GM21390 (cell line): Measurements from ENCODE around the gene PPP4R1.

Experiments used
- ATAC-seq: cut with Tn5 transposase; IDR thresholded peaks from one replicate; pipeline ENCODE4 v1.9.1; 2021; ENCODE audit not compliant: unreplicated experiment

The PPP4R1 gene

DNA sequence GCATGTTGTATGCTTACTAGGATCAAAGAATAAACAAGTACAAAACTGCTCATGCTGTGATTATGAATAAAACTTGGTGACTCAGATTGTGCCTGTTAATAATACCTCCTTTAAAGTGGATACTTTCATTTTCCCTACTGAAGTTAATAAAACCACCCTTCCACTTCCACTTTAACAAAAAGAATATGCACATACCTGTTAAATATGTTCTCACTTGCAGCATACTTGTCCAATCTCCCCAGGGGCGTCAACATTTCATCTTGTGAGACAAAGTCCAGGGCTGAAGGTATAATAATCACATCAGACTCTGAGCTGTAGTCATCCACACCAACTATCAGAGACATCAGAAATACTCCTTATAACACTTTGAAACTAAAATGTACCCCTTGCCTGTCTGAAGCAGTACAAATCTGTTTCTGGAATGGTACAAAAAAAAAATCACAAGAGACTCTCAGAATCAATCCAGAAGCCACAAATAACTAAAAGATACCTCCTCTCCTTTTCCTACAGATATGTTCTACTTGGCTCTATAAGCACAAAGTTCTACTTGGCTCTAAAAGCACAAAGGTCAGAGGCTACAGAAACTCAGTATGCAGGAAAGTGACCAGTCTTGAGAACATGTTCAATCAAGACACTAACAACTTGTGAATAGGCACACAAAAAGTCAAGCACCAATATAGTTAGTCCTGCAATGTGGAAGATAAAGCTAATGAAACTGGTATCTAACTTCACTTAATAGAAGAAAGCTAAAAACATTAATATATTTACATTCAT is 19.3 kb downstream of the PPP4R1 start:
- ATAC-seq: peak; percentile 63

DNA sequence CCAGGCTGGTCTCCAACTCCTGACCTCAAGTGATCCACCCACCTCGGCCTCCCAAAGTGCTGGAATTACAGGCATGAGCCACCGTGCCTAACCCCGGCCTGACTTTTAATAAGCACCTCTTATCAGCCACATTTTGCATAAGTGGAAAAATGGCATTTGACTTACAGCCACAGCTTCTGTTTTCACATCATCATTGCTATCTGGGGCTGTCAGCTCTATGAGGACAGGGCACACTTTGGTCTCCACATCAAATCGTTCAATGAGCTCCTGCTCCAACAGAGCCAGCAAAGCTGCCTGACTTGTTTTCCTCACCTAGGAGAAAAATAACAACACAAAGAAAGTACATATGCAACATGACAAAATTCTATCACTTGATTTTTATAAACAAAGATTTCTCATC is 26.4 kb downstream of the PPP4R1 start:
- ATAC-seq: no peak

DNA sequence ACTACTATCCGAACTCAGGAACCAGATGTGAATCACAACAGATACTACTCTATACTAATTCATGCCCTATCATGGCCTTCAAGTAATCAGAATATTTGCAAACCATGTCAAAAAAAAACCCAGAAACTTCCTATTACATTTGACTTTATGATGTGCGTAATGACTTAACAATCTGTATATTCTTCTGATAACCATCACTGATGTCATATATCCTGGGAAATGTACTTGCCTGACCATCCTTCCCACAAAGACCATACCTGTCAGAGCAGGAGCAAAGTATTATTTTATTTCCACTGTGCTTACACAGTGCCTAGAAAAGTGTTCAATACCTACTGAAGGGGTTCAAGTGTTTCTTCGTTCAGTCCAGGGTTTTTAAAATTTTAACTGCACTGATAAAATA is 27.5 kb downstream of the PPP4R1 start:
- no peak for ATAC-seq

DNA sequence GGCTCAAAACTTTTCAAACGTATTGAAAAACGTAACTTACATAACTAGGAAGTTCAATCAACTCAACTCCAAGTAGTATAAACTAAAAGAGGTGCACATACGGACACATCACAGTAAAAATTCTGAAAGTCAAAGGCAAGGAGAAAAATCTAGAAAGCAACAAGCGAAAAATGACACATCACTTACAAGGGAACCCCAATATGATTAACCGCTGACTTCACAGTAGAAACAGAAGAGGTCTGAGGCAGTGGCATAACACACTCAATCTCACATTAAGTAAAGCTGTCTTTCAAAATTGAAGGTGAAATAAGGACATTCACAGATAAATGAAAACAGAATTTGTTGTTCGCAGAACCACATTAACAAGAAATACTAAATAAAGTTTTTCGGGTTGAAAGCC is 32.7 kb downstream of the PPP4R1 start:
- no peak for ATAC-seq

DNA sequence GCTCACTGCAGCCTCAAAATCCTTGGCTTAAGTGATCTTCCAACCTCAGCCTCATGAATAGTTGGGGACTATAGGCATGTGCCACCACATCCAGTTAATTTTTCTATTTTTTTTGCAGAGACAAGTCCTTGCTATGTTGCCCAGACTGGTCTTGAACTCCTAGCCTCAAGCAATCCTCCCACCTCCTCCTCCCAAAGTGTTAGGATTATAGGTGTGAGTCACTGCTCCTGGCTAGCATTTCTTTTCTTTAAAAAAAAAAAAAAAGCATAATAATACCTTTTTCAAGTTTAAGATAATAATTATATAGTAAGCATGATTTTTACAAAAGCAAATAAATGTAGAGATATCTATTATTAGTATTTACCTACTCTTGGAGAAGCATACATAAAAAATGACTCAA is 36.1 kb downstream of the PPP4R1 start:
- no peak for ATAC-seq

DNA sequence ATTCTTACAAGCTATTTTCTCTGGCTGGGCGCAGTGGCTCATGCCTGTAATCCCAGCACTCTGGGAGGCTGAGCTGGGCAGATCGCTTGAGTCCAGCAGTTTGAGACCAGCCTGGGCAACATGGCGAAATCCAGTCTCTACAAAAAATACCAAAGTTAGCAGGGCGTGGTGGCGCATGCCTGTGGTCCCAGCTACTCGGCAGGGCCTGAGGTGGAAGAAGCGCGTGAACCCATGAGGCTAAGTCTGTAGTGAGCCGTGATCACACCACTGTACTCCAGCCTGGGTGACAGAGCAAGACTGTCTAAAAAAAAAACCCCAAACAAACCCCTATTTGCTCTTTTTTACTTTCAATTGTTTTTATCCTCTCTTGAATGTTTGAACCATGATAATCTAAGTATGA is 37.0 kb downstream of the PPP4R1 start:
- no peak for ATAC-seq

DNA sequence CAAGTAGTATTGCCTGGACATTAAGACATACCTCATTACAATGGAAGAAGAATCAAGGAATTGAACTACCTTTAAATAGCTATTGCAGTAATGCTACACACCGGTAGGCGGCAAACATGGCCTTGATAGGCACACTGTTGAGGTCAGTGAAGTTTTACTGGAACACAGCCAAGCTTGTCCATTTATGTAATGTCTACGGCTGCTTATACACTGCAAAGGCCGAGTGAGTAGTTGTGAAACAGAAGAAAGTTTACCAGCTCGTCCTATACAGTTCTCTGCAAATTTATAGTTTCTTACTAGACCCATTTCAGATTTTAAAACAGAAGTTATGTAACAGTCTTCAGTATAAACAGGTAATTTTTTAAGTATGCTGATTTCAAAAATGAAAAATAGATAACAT is 38.8 kb downstream of the PPP4R1 start:
- no peak for ATAC-seq

DNA sequence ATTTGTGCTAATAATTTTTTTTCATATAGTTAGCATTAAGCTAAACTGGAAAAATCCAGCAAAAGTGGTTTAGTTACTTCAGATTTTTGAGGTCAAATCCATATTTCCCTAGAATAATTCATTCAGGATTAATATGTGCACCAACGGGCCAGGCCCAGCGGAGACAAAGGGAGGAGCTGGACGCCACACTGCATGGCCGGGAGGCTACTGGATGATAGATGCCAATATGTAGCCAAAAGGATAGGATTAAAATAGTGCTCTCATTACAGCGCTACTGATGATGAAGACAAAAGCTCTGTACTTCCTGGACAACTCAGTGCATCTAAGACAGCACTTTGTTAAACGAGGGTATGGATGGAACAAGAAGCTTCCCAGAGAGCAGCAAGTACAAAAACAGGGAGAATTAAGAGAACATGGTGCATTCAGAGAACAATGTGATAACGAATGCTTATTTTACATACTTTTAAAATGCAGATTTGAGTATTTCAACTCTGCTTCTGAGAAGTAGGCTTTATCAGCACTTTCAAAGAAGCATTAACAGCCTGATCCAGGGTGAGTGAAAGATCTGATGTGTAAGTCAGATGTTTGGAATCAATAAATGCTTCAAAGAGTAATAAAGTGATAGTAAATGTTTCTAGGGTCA is 39.8 kb downstream of the PPP4R1 start:
- ATAC-seq: no peak

DNA sequence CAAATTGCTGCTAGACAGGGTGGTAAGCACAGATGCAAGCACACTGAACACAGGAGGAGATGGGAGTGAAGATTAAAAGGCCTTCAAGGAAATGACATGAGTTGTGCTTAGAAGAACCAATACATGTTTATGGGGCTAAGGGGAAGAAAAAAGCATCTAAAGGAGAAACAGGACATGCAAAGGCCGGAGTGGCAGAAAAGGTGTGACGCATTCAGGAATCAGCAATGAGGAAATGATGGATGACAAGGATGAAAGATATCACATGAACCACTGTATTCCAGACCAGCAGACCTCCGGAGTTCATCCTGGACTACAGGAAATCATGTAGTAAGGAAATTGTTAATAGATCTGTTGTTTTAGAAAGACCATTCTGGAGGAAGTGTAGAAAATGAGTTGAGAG is 42.8 kb downstream of the PPP4R1 start:
- ATAC-seq: no peak

DNA sequence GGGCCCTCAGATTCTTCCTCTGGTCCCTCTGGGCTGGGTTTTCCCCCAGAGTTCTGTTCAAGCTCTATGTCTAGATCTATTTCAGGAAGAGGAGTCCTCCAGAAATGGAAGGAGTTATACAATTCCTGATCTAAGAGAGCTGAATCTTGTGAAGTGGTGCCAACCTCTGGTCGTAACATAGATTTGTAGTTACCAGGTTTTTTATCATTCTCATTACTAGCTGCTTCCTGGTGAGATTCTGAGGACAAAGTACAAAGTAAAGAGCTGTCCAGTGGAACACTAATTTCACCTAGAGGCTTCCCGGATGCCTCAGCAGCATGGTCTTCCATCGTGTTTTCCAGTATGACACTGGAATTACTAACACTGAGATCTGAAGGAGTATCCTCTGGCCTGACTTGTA is 44.1 kb downstream of the PPP4R1 start:
- no peak for ATAC-seq

DNA sequence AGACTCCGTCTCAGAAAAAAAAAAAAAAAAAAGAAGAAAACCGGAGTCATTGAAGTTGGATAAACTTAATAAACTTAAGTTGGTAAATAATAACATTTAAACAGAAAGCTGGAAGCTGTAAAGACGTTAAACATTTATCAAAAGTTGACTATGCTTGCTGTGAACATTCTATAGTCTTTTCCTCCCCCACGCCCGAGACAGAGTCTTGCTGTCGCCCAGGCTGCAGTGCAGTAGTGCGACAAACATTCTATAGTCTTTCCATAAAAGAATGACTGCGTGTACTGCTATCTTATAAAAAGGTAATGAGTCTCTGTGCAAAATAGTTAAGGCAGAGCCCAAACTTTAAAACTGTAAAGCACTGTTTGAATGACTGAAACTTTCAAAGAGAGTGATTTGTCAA is 45.2 kb downstream of the PPP4R1 start:
- no peak for ATAC-seq

DNA sequence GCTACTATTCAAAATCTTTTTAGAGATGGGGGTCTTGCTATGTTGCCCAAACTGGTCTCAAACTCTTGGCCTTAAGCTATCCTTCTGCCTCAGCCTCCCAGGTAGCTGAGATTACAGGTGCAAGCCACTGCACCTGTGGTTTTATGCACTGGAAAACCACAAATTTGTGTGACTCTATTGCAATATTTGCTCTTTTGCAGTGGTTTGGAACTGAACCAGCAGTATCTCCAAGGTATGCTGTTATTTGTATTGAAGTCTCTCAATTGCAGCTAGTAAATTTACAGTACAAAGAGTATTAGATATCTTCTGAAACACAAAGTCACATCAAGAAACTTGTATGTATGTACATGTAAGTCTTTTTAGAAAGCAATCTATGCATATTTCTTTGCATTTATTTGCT is 46.2 kb downstream of the PPP4R1 start:
- no peak for ATAC-seq

DNA sequence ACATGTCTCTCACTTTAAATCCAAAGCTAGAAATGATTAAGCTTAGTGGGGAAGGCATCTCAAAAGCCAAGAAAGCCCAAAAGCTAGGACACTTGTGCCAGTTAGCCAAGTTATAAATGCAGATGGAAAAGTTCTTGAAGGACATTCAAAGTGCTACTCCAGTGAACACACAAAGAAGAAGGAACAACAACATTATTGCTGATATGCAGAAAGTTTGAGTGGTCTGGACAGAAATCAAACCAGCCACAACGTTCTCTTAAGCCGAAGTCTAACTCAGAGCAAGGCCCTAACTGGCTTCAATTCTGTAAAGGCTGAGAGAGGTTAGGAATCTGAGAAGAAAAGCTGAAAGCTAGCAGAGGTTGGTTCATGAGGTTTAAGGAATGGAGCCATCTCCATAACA is 49.0 kb downstream of the PPP4R1 start:
- no peak for ATAC-seq

DNA sequence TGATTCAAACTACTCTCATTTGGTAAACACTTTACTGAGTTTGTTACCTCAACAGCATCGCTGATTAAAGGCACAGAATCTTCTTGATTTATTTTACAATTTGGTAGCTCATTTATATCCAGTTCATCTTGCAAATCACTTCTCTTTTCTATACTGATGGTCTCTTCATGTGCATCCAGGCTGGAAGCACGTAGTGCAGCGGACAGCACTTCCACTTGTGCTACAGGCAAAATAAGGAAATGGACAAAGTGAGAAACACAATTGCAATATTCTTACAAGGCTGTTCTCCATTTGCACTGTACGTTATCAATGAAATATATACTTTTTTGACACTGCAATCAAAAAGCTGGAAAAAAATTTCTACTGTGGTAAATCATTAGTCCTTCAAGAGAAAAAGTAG is 51.0 kb downstream of the PPP4R1 start:
- ATAC-seq: no peak

DNA sequence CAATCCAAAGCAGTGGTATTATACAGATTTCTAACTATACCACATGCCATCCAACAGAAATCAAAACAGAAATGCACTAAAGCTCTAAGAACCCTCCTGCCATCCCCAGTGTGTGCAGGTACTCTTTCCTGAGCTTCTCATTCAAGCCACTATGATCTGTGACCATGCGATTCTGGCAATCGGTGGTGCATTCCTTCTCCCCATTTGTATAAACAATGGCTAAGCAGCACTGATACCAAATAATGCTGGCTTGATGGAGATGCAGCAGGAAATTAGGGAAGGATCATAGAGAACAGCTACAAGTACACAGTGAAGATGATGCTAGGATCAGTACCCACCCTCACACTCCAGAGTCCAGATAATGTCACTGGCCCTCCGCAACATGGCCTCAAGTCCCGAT is 51.8 kb downstream of the PPP4R1 start:
- ATAC-seq: no peak

DNA sequence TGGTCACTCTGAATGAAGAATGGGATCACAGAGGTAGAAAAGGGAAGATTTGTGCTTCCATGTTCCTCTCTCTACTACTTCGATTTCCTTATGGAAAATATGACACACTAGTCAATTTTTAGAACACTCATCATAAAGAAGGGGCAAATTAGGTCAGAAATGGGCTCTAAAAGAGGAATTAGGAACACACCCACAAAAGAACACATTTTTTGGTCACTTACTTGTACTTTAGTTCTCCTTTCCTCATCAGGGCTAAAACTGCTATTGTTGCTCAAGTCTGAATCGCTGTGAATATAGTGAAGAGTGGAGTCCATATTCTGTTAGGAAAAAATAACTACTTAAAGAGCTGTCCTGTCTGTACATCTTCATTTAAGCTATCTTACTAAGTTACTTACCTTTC is 52.6 kb downstream of the PPP4R1 start:
- ATAC-seq: no peak

DNA sequence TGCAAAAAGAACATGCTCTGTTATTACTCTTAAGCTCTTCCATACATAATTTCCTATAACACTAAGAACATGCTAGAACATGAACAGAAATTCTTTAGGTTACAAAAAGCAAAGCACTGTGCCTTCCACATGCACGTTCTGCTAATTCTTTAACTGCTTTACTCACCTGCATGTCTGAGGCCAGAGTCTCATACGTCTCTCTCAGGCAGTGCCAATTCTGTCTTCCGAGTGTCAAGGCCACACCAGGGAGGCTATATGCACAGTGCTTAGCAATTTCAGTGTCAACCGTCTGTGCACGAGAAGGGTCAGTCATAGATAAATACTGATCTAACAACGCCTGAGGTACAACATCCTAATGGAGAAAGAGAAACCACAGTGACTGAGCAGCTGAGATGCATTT is 55.1 kb downstream of the PPP4R1 start:
- no peak for ATAC-seq

DNA sequence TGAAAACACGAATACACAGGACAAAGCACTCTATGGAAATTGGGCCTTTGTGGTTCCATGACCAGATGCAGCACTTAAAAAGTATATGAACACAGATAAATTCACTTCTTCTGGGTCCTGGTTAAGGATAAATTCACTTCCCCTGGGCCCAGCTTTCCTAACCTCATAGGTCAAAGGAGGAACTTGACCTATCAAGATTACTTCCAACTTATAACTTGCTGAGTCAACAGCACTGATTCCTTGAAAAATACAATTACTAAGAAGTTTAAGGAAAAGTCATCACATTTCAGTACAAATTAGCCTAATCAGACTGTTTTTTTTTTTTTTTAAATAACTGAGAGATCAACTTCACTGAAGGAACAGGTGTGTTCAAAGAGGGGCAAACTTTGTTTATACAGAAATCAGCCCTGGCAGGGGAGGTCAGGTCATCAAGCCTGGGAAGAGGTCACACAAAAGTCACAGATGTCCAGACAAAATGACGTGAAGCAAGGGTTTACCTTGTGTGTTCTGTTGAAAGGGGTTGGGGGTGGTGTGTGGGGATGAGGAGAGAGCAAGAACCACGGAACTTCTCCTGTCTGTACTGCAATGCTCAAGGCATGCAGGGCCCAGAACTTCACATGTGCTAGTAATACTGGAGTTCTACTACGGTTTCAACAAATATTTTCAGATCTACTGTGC is 55.8 kb downstream of the PPP4R1 start:
- ATAC-seq: no peak

DNA sequence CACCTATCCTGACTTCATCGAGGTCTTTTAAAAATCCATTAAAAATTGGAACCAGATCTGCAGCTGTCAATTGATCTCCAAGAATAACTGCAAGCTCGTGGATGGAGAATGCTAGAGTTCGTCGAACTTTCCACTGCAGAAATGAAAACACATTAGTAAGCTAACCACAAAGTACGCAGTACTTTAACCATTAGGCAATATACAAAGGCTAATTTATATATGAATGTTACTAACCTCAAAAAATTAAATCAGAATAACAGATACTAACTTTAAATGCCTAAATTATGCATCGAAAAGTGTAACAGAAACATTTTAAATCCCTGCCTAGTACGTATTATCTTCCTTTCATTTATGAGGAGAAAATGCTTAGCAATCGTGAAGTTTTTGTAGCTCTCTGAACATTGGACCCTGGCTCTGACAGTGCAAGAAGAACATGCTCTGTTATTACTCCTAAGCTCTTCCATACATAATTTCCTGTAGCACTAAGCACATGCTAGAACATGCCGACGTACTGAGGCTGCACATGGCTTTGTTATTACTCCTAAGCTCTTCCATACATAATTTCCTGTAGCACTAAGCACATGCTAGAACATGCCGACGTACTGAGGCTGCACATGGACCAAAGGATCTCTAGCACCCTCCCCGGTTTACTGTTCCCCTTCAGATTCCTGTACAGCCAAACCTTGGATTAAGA is 57.0 kb downstream of the PPP4R1 start:
- no peak for ATAC-seq

DNA sequence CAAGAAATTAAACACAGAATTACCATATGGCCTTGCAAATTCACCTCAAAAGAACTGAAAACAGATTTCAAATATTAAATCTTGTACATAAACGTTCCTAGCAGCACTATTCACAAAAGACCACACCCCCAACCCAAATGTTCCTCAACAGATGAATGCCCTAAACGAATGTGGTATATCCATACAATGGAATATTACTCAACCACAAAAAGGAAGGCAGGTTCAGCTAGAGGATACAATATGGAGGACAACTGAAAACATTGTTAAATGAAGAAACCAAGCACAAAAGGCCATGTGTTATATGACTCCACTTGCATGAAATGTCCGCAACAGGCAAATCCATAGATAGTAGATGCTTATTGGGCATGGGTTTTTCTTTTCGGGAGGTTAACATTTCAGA is 61.7 kb downstream of the PPP4R1 start:
- ATAC-seq: no peak

DNA sequence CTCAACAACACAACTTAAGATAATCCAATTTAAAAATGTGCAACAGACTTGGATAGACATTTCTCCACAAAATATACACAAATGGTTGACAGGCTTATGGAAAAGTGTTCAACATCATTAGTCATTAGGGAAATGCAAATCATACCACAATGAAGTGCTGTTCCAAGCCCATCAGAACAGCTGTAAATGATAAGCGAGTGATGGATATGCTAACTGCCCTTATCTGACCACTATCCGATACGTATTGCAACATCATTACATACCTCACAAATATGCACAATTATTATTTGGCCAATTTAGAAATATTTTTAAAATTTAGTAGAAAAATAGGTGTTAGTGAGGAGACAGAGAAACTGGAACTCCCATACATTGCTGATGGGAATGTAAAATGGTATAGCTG is 62.2 kb downstream of the PPP4R1 start:
- no peak for ATAC-seq

DNA sequence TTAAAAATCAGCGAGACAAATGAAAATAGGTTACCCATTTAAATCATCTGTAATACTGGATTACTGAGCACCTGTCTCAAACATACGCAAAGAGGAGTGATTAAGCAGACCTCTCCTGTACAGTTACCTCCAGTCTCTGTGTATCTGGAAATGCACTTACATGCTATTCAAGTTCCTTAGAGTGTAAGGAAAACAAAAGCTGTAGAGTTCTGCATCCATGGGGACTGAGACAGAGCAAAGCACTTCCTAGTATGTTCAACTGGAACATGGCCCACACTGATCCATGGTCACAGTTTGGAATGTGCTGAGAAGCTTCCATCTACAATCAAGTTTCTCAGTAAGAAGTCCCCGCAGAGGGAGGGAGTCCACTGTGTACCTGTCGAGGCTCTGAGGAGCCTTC is 63.9 kb downstream of the PPP4R1 start:
- ATAC-seq: no peak
